GM19239 (cell line): Measurements from ENCODE around the gene DENND4B.

Experiments used
- DNase-seq: peaks from one replicate; pipeline ENCODE4 v3.0.0; 2011; ENCODE audit warnings: low spot score; ENCODE audit not compliant: insufficient read length
- FAIRE-seq: peaks from 2 replicates; lab custom pipeline; 2011; peaks lifted over from hg19 to GRCh38; lab: Jason Lieb, UNC

DENND4B gene

GRCh38 chr1:153973525-153973924 is 27.0 kb upstream of the DENND4B start:
- DNase-seq, result no peak
- no peak for FAIRE-seq

- DNase-seq (no peak), FAIRE-seq (no peak)
These were observed 26.6 kb upstream of the DENND4B start for GRCh38 chr1:153973071-153973470.

GRCh38 chr1:153970346-153970745 is 23.8 kb upstream of the DENND4B start:
- no peak for DNase-seq
- no peak for FAIRE-seq

GRCh38 chr1:153968972-153969371 is 22.5 kb upstream of the DENND4B start:
- FAIRE-seq, result no peak
- DNase-seq, result no peak

GRCh38 chr1:153968408-153968807 is 21.9 kb upstream of the DENND4B start:
- FAIRE-seq, result no peak
- DNase-seq, result no peak

GRCh38 chr1:153968000-153968363 is 21.5 kb upstream of the DENND4B start:
- DNase-seq (no peak), FAIRE-seq (no peak)

GRCh38 chr1:153967107-153967999 is 20.8 kb upstream of the DENND4B start, which contains the start of gene CREB3L4:
Gene CREB3L4 (plus strand): TSS chr1:153967902. CDS start chr1:153968526, 624 bp downstream.
- DNase-seq (peak; percentile 72), FAIRE-seq (peak; percentile 95)

GRCh38 chr1:153963850-153964331 is 17.4 kb upstream of the DENND4B start:
- FAIRE-seq, result no peak
- no peak for DNase-seq

- FAIRE-seq (peak; percentile 96), DNase-seq (peak; percentile 76)
These were observed 16.7 kb upstream of the DENND4B start, which contains the start of gene SLC39A1 for GRCh38 chr1:153963030-153963849. Gene SLC39A1 (minus strand): TSS chr1:153963537. CDS start chr1:153962715, 822 bp downstream.

- DNase-seq (no peak), FAIRE-seq (no peak)
These were observed 15.8 kb upstream of the DENND4B start for GRCh38 chr1:153962088-153963029.

- DNase-seq (no peak), FAIRE-seq (no peak)
These were observed 14.9 kb upstream of the DENND4B start for GRCh38 chr1:153961421-153961820.

- DNase-seq (no peak), FAIRE-seq (no peak)
These were observed 13.7 kb upstream of the DENND4B start for GRCh38 chr1:153960206-153960605.

GRCh38 chr1:153959454-153959853 is 12.9 kb upstream of the DENND4B start:
- DNase-seq (no peak), FAIRE-seq (no peak)

GRCh38 chr1:153958961-153959260 is 12.4 kb upstream of the DENND4B start:
- FAIRE-seq, result no peak
- DNase-seq, result no peak

GRCh38 chr1:153958111-153958960 is 11.8 kb upstream of the DENND4B start, which contains the start of gene CRTC2:
Gene CRTC2 (minus strand): TSS chr1:153958612. CDS start chr1:153958497, 115 bp downstream.
- FAIRE-seq (peak; percentile 98), DNase-seq (peak; percentile 91)

GRCh38 chr1:153957744-153958110 is 11.2 kb upstream of the DENND4B start:
- DNase-seq (no peak), FAIRE-seq (no peak)

- FAIRE-seq (no peak), DNase-seq (no peak)
These were observed 10.6 kb upstream of the DENND4B start for GRCh38 chr1:153956997-153957715.

GRCh38 chr1:153954826-153955225 is 8.3 kb upstream of the DENND4B start:
- FAIRE-seq (no peak), DNase-seq (no peak)
